ENCODE results near the gene RERE.

- TF ChIP-seq CTCF (IDR thresholded peaks at IDR 0.05) (no peak), SMC3 (IDR thresholded peaks at IDR 0.05; ENCODE audit: low read depth, low read length) (no peak), REST (IDR thresholded peaks at IDR 0.05; ENCODE audit: low read depth, low read length) (no peak), ELF1 (IDR thresholded peaks at IDR 0.05) (no peak), GATA2 (CRISPR knock-in tag; IDR thresholded peaks at IDR 0.05) (no peak), USF2 (IDR thresholded peaks at IDR 0.05; ENCODE audit: borderline replicate concordance, low read depth, low read length) (no peak), RAD21 (IDR thresholded peaks at IDR 0.05; ENCODE audit: low read length) (no peak), MAX (IDR thresholded peaks at IDR 0.05; ENCODE audit: low read depth) (no peak), POLR2AphosphoS5 (IDR thresholded peaks at IDR 0.05; ENCODE audit: low read depth, low read length) (no peak), FOXJ3 (CRISPR knock-in tag; IDR thresholded peaks at IDR 0.05) (no peak), MEF2A (IDR thresholded peaks at IDR 0.05; ENCODE audit: borderline replicate concordance, low read depth) (no peak), EP300 (IDR thresholded peaks at IDR 0.05; ENCODE audit: borderline replicate concordance in 1 of 2, low read depth in 1 of 2, low read length in 1 of 2) (no peak), IRF3 (IDR thresholded peaks at IDR 0.05; ENCODE audit: low read depth, low read length) (no peak)
Measured at GRCh38 chr1:8633741-8634501, 183.5 kb downstream of the RERE start.

Data from SK-N-SH (cell line).